Duodenal mucosa (tissue), 2 donors: Measurements from ENCODE around the gene TEX53.

Experiments
- H3K27ac ChIP-seq: one replicate; pipeline ENCODE4 v1.7.0; 2013; ENCODE audit warnings: low read depth, low read length
- H3K27me3 ChIP-seq, 2 donors: one replicate each; pipeline ENCODE4 v1.7.0; 2013; ENCODE audit warnings: low read length in 2 of 2, control low read depth in 1 of 2; ENCODE audit not compliant: insufficient read depth in 2 of 2, control insufficient read depth in 1 of 2
- H3K36me3 ChIP-seq, 2 donors: one replicate each; pipeline ENCODE4 v1.7.0; 2013; ENCODE audit warnings: low read length in 2 of 2, control low read depth in 1 of 2; ENCODE audit not compliant: insufficient read depth in 2 of 2, control insufficient read depth in 1 of 2
- H3K4me1 ChIP-seq, 2 donors: one replicate each; pipeline ENCODE4 v1.7.0; 2013; ENCODE audit warnings: low read length in 2 of 2, control low read depth in 1 of 2; ENCODE audit not compliant: insufficient read depth in 2 of 2, control insufficient read depth in 1 of 2
- H3K4me3 ChIP-seq, 2 donors: one replicate each; pipeline ENCODE4 v1.7.0; 2013; ENCODE audit warnings: low read length in 2 of 2, low read depth in 1 of 2
- H3K9ac ChIP-seq, 2 donors: one replicate each; pipeline ENCODE4 v1.7.0; 2013; ENCODE audit warnings: low read length in 2 of 2, low read depth in 1 of 2
- H3K9me3 ChIP-seq, 2 donors: one replicate each; pipeline ENCODE4 v1.7.0; 2013; ENCODE audit warnings: low read length in 2 of 2, control low read depth in 1 of 2; ENCODE audit not compliant: control insufficient read depth in 1 of 2

Gene TEX53

DNA sequence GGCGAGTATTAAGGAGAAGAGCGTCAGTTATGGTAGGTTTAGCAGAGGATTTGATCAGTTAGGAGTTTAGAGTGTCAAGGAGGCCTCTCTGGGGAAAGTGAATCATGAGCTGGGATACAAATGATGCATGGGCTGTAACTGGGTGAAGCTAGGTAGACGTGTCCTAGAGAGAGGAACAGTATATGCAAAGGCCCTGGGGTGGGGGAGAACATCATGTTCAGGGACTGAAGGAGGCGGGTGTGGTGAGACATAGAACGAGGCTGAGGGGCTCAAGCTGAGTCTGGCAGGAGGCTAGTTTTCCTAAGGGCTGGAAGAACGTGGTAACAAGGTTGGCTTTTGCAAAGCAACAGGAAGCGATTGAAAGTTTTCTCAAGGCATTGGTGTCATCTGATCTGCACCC is 36.0 kb downstream of the TEX53 start:
- H3K9ac ChIP-seq, result no peak overlapping the region
- H3K4me1 ChIP-seq, result peaks cover 3 to 8% of the 10 kb centered on the region in 2 donors
- H3K4me3 ChIP-seq, result no peak overlapping the region
- no peaks in the 10 kb centered on the region for H3K27me3 ChIP-seq
- H3K27ac ChIP-seq, result no peak overlapping the region
- H3K36me3 ChIP-seq, result peaks cover 0 to 11% of the 10 kb centered on the region in 2 donors
- no peaks in the 10 kb centered on the region for H3K9me3 ChIP-seq

DNA sequence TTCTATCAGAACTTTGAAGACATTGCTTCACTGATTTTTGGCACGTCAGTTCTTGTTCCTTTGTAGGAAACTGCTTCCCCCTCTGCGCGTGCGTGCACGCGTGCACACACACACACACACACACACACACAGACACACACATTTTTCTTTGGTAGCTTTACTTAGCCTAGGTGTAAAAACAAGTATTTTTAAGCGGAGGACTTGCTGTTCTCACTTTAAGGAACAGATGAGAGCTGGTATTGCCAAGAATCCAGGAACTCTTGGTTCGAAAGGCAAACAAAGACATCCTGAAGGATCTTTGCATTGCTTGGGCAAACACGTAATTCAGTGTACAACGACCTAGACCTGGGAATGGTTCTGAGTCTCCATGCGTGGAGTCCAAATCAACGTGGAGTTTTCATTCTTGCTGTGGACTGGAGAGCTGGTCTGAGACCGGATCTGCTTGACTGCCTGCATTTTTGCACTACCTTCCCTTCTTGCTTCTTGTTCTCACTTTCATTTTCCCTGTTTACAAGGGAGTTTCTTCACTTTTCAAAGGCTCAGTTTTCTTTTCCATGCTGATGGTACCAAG is 38.3 kb downstream of the TEX53 start:
- Histone ChIP-seq H3K4me3 (peak overlapping the region in 1 of 2 donors; percentile 62), H3K9ac (no peak overlapping the region), H3K36me3 (peaks cover 0 to 2% of the 10 kb centered on the region in 2 donors), H3K27ac (peak overlapping the region; percentile 50), H3K27me3 (no peaks in the 10 kb centered on the region), H3K9me3 (no peaks in the 10 kb centered on the region), H3K4me1 (peaks cover 7 to 11% of the 10 kb centered on the region in 2 donors)

DNA sequence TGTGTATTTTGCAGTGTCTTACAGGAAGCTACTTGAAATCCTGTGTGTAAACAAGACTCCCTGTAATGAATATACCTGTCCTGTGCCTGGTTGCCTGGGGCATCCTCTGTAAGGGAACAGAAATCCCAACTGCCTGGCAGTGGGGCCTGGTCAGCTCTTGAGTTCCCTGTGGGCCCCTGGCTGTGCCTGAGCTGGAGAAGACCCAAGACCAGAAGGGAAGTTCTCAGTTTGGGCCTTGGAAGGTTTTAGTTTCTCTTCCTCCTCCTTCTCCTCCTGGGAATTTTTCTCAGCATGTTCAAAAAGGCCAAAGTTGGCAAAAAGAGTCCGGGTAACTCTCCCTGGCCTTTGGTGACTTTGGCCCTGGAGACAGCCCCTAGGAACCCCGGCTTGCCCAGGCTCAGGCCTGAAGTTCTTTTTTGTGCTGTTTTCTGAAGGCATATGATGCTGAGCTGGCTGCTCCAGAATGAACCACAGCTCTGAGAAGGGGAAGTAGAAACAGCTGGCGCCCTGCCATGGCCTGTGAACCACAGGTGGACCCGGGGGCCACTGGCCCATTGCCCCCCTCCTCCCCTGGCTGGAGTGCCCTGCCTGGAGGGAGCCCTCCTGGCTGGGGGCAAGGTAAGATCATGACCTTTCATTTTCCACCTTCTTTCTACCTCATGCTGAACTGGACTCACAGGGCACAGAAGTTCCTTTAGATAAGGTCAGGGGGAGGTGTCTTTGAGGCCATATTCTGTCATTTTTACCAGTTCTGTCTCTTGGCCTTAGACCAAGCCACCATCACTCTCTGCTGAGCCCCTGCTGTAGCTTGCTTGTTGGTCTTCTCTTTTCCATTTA is 40.7 kb downstream of the TEX53 start:
- Histone ChIP-seq H3K9ac (no peak overlapping the region), H3K4me1 (peaks cover 20 to 22% of the 10 kb centered on the region in 2 donors), H3K27me3 (no peaks in the 10 kb centered on the region), H3K27ac (no peak overlapping the region), H3K36me3 (no peaks in the 10 kb centered on the region), H3K4me3 (no peak overlapping the region), H3K9me3 (no peaks in the 10 kb centered on the region)

DNA sequence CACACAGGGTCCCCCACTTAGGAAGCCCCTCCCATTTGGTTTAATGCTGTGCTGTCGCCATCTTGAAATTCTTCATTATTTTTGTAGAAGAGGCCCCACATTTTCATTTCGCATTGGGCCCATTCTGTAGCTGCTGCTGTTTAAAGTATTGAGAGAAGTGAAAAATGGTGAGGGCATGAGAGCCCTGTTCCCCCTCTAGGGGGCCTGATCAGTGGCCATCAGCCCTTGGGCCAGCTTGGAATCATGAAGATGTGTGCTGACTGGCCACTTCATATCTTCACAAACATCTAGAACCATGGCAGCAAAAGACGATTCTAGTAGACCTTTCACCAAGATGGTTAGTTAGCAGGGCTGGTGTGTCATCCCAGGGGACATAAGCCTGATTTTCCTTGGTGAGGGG is 43.2 kb downstream of the TEX53 start:
- no peaks in the 10 kb centered on the region for H3K9me3 ChIP-seq
- H3K4me3 ChIP-seq, result no peak overlapping the region
- H3K27ac ChIP-seq, result no peak overlapping the region
- H3K4me1 ChIP-seq, result peaks cover 28 to 31% of the 10 kb centered on the region in 2 donors
- H3K27me3 ChIP-seq, result no peaks in the 10 kb centered on the region
- H3K36me3 ChIP-seq, result no peaks in the 10 kb centered on the region
- no peak overlapping the region for H3K9ac ChIP-seq

DNA sequence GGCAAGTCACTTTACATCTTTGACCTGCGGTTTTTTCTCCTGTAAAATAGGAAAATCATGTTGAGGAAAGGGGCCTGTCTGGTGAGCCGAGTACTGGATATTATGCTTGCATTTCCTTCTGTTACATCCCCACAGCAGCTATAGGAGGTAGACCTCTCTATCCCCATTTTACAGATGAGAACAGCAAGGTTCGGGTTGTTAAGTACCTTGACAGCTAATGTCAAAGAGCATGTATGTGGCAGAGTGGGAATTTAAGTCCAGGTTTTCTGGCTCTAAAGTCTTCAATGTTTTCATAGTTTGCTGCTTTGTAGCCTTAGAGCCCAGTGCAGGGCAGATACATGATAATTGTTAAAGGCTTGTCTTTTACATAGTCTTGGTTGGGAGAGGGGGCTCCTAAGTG is 43.7 kb downstream of the TEX53 start:
- Histone ChIP-seq H3K4me3 (no peak overlapping the region), H3K9ac (no peak overlapping the region), H3K27ac (no peak overlapping the region), H3K9me3 (no peaks in the 10 kb centered on the region), H3K27me3 (no peaks in the 10 kb centered on the region), H3K4me1 (peaks cover 28 to 31% of the 10 kb centered on the region in 2 donors), H3K36me3 (no peaks in the 10 kb centered on the region)

DNA sequence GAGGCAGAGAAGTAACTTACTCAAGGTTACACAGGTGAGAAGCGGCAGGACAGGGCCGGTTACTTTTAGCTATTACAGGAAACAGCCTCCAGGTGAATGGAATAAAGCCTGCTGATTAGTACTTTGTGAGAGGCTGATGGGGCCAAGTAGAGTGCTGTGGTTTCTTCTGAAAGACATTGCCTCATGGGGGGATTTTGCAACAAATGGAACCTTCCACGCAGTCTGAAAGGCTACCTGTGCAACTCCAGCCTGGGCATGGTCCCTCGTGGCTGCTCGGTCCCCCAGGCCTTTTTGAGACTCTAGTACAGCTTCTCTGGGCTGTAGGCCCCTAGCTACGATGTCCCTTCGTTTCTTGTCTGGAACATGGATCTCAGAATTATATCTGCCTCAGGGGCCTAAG is 44.5 kb downstream of the TEX53 start:
- Histone ChIP-seq H3K27me3 (no peaks in the 10 kb centered on the region), H3K4me3 (no peak overlapping the region), H3K9ac (no peak overlapping the region)

DNA sequence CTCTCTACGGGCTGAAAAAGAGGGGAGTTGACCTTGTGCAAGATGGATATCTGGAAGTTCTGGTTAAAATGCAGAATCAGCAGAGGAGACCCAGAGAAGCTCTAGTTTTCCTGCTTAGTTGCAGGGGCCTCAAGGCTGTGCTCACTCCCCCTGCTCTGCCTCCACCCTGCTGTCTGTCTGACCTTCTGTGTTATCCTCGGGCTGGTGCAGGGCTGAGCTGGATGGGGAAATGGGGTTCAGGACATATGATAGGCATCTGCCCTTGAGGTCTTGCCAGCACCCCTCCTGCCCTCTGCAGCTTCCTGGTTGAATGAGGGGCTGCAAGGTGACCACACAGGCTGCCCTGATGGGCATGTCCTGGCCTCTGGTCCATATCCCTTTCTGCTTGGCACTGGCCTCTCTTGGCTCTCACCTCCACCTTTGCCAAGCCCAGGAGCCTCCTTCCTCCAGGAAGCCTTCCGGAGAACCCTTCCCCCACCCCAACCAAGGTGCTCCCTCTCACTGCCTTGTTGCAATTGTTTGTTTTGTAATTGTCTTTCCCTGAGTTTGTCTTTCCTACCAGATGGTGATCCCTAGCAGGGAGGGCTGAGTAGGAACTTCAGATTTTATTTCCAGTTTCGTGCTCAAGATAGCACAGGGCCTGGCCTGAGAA is 45.2 kb downstream of the TEX53 start:
- H3K27ac ChIP-seq, result no peak overlapping the region
- H3K4me3 ChIP-seq, result peak overlapping the region; percentile 69 to 91
- peak overlapping the region; percentile 76 to 86 for H3K9ac ChIP-seq
- no peaks in the 10 kb centered on the region for H3K9me3 ChIP-seq
- H3K4me1 ChIP-seq, result peaks cover 28 to 31% of the 10 kb centered on the region in 2 donors
- no peaks in the 10 kb centered on the region for H3K36me3 ChIP-seq
- no peaks in the 10 kb centered on the region for H3K27me3 ChIP-seq

More for the DNA sequence above, 44.5 kb downstream of the TEX53 start:
- Histone ChIP-seq H3K9me3 (no peaks in the 10 kb centered on the region), H3K36me3 (no peaks in the 10 kb centered on the region), H3K27ac (no peak overlapping the region), H3K4me1 (peaks cover 28 to 31% of the 10 kb centered on the region in 2 donors)

DNA sequence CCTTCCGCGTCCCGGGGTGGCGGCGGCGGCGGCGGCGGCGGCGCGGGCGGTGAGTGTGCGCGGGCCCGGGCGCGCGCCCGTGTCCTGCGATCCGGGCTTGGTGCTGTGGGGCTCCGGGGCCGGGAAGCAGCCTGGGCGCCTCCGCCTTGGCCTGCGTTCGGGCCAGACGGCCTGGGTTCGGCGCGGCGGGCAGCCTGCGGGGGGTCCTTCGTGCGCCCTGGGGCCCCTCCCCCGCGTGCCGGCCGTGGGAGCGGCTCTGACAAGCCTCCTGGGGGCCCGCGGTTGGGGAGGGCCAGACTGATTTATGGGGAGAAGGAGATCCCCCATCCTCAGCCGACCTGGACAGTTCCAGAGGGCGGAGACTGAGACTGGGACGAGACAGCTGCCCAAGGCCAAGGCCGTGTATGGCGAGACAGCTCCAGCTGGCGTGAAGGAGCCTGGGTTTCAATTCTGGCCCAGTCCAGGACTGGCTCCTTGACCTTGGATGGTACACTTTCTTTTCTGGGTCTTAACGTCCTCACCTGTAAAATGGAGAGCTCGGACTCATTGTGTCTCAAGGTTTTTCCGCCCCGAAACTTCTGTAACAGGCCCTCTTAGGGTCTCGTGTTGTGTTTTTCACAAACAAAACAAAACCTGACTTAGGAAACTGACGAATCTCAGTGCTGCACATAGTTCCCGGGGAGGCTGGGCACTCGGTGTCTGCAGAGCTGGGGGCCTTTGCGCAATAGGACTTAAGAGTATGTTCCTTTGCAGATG is 45.9 kb downstream of the TEX53 start:
- peaks cover 21 to 29% of the 10 kb centered on the region in 2 donors for H3K4me1 ChIP-seq
- H3K36me3 ChIP-seq, result no peaks in the 10 kb centered on the region
- no peaks in the 10 kb centered on the region for H3K27me3 ChIP-seq
- peak overlapping the region; percentile 76 to 86 for H3K9ac ChIP-seq
- no peaks in the 10 kb centered on the region for H3K9me3 ChIP-seq
- peak overlapping the region; percentile 69 to 91 for H3K4me3 ChIP-seq
- H3K27ac ChIP-seq, result peak overlapping the region; percentile 85

DNA sequence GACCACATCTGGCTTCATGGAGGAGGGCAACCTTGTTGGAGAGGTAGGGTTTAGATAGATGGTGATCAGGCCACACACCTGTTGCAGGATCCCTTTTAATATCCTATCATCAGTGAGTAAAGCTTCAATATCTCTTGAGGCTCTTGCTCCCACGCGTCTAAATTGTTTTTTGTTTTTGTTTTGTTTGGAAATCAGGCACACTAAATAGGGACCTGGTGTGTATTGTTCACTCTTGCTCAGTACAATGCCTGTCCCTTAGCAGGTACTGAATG is 49.1 kb downstream of the TEX53 start:
- H3K4me1 ChIP-seq, result peaks cover 17 to 20% of the 10 kb centered on the region in 2 donors

More for the DNA sequence above, 49.1 kb downstream of the TEX53 start:
- H3K9ac ChIP-seq, result no peak overlapping the region
- H3K27ac ChIP-seq, result no peak overlapping the region
- H3K36me3 ChIP-seq, result no peaks in the 10 kb centered on the region
- no peak overlapping the region for H3K4me3 ChIP-seq
- H3K9me3 ChIP-seq, result no peaks in the 10 kb centered on the region
- no peaks in the 10 kb centered on the region for H3K27me3 ChIP-seq
